Lung microvascular endothelial cell (primary cell): Measurements from ENCODE around the gene MUC5B. TPM values are rescaled to one million over a fixed set of nuclear protein-coding genes. Genes with fewer than 3 reads are reported as not detected.
"Not testable (repeated sequence)": the region's sequence is repeated elsewhere in the genome, so short reads cannot be mapped to it uniquely, and the experiment has no call there.

ENCODE experiments used
- DNase-seq, 2 donors: peaks; one replicate each; pipeline versions ENCODE4 v3.0.0 to v3.0.0-alpha.2; 2010; ENCODE audit warnings: low read depth in 2 of 2
- total RNA-seq: library from RNA; depleted of rRNA; stranded (reverse); fragments of >200 nt; gene quantifications from 2 replicates; pipeline ENCODE4 v1.2.1, GENCODE V29; 2014

The MUC5B gene
- total RNA-seq, 1 donor from 2014 or later = not detected

GRCh38 chr11:1245717-1246116 lies 22.9 kb downstream of the MUC5B start:
- DNase-seq = not testable (repeated sequence)

DNA sequence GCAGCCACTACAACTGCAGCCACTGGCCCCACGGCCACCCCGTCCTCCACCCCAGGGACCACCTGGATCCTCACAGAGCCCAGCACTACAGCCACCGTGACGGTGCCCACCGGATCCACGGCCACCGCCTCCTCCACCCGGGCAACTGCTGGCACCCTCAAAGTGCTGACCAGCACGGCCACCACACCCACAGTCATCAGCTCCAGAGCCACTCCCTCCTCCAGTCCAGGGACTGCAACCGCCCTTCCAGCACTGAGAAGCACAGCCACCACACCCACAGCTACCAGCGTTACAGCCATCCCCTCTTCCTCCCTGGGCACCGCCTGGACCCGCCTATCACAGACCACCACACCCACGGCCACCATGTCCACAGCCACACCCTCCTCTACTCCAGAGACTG lies 23.4 kb downstream of the MUC5B start:
- not testable (repeated sequence) for DNase-seq

DNA sequence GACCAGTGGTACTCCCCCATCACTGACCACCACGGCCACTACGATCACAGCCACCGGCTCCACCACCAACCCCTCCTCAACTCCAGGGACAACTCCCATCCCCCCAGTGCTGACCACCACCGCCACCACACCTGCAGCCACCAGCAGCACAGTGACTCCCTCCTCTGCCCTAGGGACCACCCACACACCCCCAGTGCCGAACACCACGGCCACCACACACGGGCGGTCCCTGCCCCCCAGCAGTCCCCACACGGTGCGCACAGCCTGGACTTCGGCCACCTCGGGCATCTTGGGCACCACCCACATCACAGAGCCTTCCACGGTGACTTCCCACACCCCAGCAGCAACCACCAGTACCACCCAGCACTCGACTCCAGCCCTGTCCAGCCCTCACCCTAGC lies 24.2 kb downstream of the MUC5B start:
- not testable (repeated sequence) for DNase-seq

GRCh38 chr11:1248951-1249350 lies 26.1 kb downstream of the MUC5B start:
- DNase-seq = not testable (repeated sequence)

DNA sequence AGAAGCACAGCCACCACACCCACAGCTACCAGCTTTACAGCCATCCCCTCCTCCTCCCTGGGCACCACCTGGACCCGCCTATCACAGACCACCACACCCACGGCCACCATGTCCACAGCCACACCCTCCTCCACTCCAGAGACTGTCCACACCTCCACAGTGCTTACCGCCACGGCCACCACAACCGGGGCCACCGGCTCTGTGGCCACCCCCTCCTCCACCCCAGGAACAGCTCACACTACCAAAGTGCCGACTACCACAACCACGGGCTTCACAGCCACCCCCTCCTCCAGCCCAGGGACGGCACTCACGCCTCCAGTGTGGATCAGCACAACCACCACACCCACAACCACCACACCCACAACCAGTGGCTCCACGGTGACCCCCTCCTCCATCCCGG lies 27.5 kb downstream of the MUC5B start:
- not testable (repeated sequence) for DNase-seq

- no peak for DNase-seq
Observed at GRCh38 chr11:1251236-1251770, 28.4 kb downstream of the MUC5B start.

DNA sequence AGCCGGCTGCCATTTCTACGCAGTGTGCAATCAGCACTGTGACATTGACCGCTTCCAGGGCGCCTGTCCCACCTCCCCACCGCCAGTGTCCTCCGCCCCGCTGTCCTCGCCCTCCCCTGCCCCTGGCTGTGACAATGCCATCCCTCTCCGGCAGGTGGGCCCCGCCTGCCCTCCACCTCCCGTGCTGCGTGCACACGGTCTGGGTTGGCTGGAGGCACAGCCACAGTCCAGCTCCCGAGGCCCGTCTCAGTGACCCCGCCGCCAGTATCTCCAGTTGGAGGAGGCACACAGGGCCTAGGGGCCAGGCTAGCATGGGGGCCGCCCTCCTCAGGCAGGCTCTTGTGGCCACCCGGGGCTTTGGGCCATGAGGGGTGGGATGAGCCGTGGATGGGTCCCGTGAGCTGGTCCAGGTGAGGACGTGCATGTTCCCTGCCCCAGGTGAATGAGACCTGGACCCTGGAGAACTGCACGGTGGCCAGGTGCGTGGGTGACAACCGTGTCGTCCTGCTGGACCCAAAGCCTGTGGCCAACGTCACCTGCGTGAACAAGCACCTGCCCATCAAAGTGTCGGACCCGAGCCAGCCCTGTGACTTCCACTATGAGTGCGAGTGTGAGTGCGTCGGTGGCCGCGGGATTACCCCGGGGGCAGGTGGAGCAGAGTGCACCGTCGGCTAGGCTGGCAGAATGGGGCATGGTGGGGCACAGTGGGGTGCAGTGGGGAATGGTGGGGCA lies 29.7 kb downstream of the MUC5B start:
- no peak for DNase-seq

GRCh38 chr11:1253103-1253485 lies 30.2 kb downstream of the MUC5B start:
- no peak for DNase-seq

DNA sequence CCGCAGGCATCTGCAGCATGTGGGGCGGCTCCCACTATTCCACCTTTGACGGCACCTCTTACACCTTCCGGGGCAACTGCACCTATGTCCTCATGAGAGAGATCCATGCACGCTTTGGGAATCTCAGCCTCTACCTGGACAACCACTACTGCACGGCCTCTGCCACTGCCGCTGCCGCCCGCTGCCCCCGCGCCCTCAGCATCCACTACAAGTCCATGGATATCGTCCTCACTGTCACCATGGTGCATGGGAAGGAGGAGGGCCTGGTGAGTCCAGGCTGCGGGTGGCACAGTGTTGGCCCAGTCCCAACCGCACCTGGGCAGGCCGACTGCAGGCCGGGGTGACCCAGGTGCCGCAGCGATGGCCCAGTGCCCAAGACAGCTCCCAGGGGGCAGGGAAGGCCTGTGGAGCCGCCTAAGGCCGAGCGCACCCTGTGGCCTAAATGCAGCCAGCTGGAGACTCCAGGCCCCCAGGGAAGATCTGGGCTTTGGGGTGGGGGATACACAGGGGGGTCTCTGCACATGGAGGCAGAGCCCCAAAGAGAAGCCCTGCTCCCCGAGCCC lies 31.3 kb downstream of the MUC5B start:
- DNase-seq = no peak

GRCh38 chr11:1254733-1255132 lies 31.9 kb downstream of the MUC5B start:
- no peak for DNase-seq

DNA sequence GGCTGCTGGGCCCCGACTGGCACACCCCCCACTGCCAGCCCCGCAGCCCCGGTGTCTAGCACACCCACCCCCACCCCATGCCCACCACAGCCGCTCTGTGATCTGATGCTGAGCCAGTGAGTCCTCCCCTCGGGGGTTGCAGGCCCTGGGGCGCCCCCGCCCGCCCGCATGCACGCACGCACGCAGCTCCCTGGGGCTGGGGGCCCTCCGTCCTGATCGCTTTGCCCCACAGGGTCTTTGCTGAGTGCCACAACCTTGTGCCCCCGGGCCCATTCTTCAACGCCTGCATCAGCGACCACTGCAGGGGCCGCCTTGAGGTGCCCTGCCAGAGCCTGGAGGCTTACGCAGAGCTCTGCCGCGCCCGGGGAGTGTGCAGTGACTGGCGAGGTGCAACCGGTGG lies 32.3 kb downstream of the MUC5B start:
- DNase-seq = no peak

GRCh38 chr11:1256257-1257045 lies 33.6 kb downstream of the MUC5B start:
- no peak for DNase-seq

GRCh38 chr11:1257366-1257765 lies 34.5 kb downstream of the MUC5B start:
- DNase-seq = no peak

DNA sequence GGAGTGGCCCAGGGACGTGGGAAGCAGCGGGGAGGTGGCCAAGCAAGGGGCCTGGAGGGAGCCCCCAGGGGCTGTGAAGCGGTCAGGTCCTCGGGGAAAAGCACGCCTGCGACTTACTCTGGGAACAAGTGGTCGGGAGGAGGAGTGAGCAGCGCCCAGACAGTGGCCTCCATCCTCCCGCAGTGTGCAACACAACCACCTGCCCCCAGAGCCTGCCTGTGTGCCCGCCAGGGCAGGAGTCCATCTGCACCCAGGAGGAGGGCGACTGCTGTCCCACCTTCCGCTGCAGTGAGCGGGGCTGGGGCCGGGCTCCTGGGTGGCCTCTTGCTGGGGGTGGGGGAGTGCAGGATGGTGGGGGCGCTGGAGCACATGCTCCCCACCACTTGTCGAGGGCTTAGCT lies 35.0 kb downstream of the MUC5B start:
- no peak for DNase-seq

- DNase-seq = no peak
Observed at GRCh38 chr11:1258401-1259075, 35.7 kb downstream of the MUC5B start.

DNA sequence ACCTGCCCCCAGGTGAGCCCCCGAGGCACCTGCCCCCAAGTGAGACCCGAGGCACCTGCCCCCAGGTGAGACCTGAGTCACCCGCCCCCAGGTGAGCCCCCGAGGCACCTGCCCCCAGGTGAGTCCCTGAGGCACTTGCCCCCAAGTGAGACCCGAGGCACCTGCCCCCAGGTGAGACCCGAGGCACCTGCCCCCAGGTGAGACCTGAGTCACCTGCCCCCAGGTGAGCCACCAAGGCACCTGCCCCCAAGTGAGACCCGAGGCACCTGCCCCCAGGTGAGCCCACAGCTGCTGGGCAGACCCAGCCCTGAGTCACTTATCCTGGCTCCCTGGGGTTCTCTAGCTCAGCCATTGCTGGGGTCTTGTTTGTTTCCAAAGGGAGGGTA lies 36.2 kb downstream of the MUC5B start:
- DNase-seq = no peak

GRCh38 chr11:1259561-1259960 lies 36.7 kb downstream of the MUC5B start:
- no peak for DNase-seq

DNA sequence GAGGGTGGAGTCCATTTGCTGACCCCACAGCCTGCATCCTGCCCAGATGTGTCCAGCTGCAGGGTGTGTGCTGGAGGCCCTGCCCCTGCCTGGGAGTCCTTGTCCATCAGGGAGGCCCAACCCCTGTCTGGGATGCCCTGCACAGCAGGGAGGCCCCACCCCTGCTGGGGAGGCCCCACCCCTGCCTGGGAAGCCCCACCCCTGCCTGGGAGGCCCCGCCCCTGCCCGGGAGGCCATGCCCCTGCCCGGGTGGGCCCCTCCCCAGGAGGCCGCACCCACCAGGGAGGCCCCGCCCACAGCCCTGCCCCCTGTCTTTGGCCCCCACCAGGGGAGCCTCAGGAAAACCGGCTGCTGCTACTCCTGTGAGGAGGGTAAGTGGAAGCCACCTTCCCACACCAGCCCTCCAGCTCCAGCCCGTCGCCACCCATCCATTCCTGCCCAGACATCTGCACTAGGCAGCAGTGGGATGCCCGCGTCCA lies 37.2 kb downstream of the MUC5B start:
- DNase-seq = peak; percentile 20 to 46

DNA sequence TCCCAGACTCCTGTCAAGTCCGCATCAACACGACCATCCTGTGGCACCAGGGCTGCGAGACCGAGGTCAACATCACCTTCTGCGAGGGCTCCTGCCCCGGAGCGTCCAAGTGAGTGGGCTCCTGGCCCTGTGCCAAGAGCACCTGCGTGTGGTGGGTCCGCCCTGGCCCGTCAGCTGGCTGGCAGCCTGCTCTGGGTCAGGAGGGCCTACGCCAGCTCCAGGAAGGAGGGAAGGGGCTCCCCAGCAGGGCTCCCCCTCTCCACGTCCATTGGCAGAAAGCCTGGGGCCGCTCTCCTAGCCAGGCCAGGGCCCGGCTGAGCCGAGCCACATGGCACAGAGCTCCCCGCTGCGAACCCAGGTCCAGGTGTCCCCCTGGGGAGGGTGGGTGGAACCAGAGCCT lies 37.8 kb downstream of the MUC5B start:
- no peak for DNase-seq

DNA sequence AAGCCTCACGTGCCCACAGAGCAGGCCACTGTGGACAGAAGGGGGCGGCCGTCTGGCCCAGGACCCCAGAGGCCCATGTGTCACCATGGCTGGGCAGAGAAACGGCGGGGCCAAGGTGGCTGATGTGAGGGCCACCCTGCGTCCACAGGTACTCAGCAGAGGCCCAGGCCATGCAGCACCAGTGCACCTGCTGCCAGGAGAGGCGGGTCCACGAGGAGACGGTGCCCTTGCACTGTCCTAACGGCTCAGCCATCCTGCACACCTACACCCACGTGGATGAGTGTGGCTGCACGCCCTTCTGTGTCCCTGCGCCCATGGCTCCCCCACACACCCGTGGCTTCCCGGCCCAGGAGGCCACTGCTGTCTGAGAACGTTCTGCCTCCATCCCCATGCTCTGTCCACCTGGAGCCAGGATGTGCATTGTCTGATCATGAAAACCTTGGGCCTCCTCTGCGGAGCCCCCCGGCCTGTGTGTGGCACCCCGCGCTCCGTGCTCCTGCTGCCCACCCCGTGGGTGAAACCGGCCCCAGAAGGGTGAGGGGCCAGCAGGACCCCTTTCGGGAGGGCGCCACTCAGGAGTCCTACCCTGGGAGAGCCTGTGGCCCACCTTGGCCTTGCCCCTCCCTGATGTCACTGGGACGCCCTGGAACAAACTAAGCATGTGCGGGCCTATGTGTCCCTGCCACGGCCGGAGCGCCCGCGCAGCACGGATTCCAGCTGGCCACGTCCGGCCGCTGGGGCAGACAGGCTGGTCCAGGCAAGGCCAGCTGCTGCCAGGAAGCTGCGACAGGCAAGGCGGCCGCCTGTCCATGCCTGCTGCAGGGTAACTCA lies 38.6 kb downstream of the MUC5B start:
- no peak for DNase-seq
